ENCODE data around the gene TBC1D22A. TPM values are rescaled to one million over a fixed set of nuclear protein-coding genes. Genes with fewer than 3 reads are reported as not detected.

The TBC1D22A gene
- total RNA-seq, 1 experiment from 2014 or later: 14.3 TPM

GRCh38 chr22:46746192-46746591 lies 16.3 kb upstream of the TBC1D22A start:
- ChIA-PET CTCF (no interaction called here), POLR2A (ENCODE audit: unreplicated experiment) (no interaction called here)
- DNase-seq: no peak
- ATAC-seq: no peak
- H3K27me3 ChIP-seq (ENCODE audit: low read length): no peaks in the 10 kb centered on the region
- no peaks in the 10 kb centered on the region for H4K20me1 ChIP-seq (ENCODE audit: low read length)
- no peak overlapping the region for H3K27ac ChIP-seq (ENCODE audit: low read length)
- H3K9ac ChIP-seq (ENCODE audit: low read length): no peak overlapping the region
- no peak overlapping the region for H3K4me3 ChIP-seq (ENCODE audit: low read length)
- H2AFZ ChIP-seq (ENCODE audit: low read length): no peak overlapping the region
- H3F3A ChIP-seq (ENCODE audit: low read length, unreplicated experiment): no peaks in the 10 kb centered on the region
- BruUV-seq (replicated peaks): no TSS peak
- intact Hi-C loops (cut with micrococcal nuclease): no loop called here
- TF ChIP-seq EZH2 (IDR thresholded peaks at IDR 0.05; ENCODE audit: low read length, unreplicated experiment) (no peak), CTCF (conservative IDR thresholded peaks at IDR 0.05; ENCODE audit: low read depth, low read length) (no peak), EZH2phosphoT487 (IDR thresholded peaks at IDR 0.05; ENCODE audit: borderline replicate concordance, low read length) (no peak)
- no peaks in the 10 kb centered on the region for H3K9me3 ChIP-seq (ENCODE audit: low read length)
- no peaks in the 10 kb centered on the region for H3K9me2 ChIP-seq (replicated peaks; ENCODE audit: low read length)
- H3K4me2 ChIP-seq (ENCODE audit: low read length): no peak overlapping the region
- H3K79me2 ChIP-seq (ENCODE audit: low read length): no peaks in the 10 kb centered on the region
- no peaks in the 10 kb centered on the region for H3K36me3 ChIP-seq (ENCODE audit: low read depth, low read length)
- H3K4me1 ChIP-seq (ENCODE audit: insufficient read depth, low read length): peaks cover 23% of the 10 kb centered on the region

- no peaks in the 10 kb centered on the region for H3F3A ChIP-seq (ENCODE audit: low read length, unreplicated experiment)
- ATAC-seq: no peak
Observed at GRCh38 chr22:46746620-46747019, 15.8 kb upstream of the TBC1D22A start.

GRCh38 chr22:46747646-46748045 lies 14.8 kb upstream of the TBC1D22A start:
- Histone ChIP-seq H3K4me2 (ENCODE audit: low read length) (no peak overlapping the region), H3K4me1 (ENCODE audit: insufficient read depth, low read length) (peaks cover 15% of the 10 kb centered on the region), H3K36me3 (ENCODE audit: low read depth, low read length) (no peaks in the 10 kb centered on the region), H3K79me2 (ENCODE audit: low read length) (no peaks in the 10 kb centered on the region), H3K9ac (ENCODE audit: low read length) (no peak overlapping the region), H2AFZ (ENCODE audit: low read length) (no peak overlapping the region), H3K4me3 (ENCODE audit: low read length) (no peak overlapping the region), H4K20me1 (ENCODE audit: low read length) (no peaks in the 10 kb centered on the region), H3K27ac (ENCODE audit: low read length) (no peak overlapping the region), H3K9me2 (replicated peaks; ENCODE audit: low read length) (no peaks in the 10 kb centered on the region), H3K27me3 (ENCODE audit: low read length) (no peaks in the 10 kb centered on the region), H3K9me3 (ENCODE audit: low read length) (no peaks in the 10 kb centered on the region), H3F3A (ENCODE audit: low read length, unreplicated experiment) (no peaks in the 10 kb centered on the region)
- BruUV-seq (replicated peaks): no TSS peak
- TF ChIP-seq CTCF (conservative IDR thresholded peaks at IDR 0.05; ENCODE audit: low read depth, low read length) (no peak), EZH2phosphoT487 (IDR thresholded peaks at IDR 0.05; ENCODE audit: borderline replicate concordance, low read length) (no peak), EZH2 (IDR thresholded peaks at IDR 0.05; ENCODE audit: low read length, unreplicated experiment) (no peak)
- CTCF ChIA-PET: no interaction called here
- DNase-seq: no peak
- POLR2A ChIA-PET (ENCODE audit: unreplicated experiment): no interaction called here
- intact Hi-C loops (cut with micrococcal nuclease): no loop called here
- ATAC-seq: no peak

More at GRCh38 chr22:46746620-46747019, 15.8 kb upstream of the TBC1D22A start:
- Histone ChIP-seq H3K4me1 (ENCODE audit: insufficient read depth, low read length) (peaks cover 23% of the 10 kb centered on the region), H3K9me3 (ENCODE audit: low read length) (no peaks in the 10 kb centered on the region), H2AFZ (ENCODE audit: low read length) (no peak overlapping the region), H3K9me2 (replicated peaks; ENCODE audit: low read length) (no peaks in the 10 kb centered on the region), H4K20me1 (ENCODE audit: low read length) (no peaks in the 10 kb centered on the region), H3K4me3 (ENCODE audit: low read length) (no peak overlapping the region), H3K27me3 (ENCODE audit: low read length) (no peaks in the 10 kb centered on the region), H3K4me2 (ENCODE audit: low read length) (no peak overlapping the region), H3K79me2 (ENCODE audit: low read length) (no peaks in the 10 kb centered on the region), H3K9ac (ENCODE audit: low read length) (no peak overlapping the region), H3K27ac (ENCODE audit: low read length) (no peak overlapping the region), H3K36me3 (ENCODE audit: low read depth, low read length) (no peaks in the 10 kb centered on the region)
- no TSS peak for BruUV-seq (replicated peaks)
- intact Hi-C loops (cut with micrococcal nuclease): no loop called here
- CTCF ChIA-PET: no interaction called here
- TF ChIP-seq EZH2phosphoT487 (IDR thresholded peaks at IDR 0.05; ENCODE audit: borderline replicate concordance, low read length) (no peak), EZH2 (IDR thresholded peaks at IDR 0.05; ENCODE audit: low read length, unreplicated experiment) (no peak), CTCF (conservative IDR thresholded peaks at IDR 0.05; ENCODE audit: low read depth, low read length) (no peak)
- DNase-seq: no peak
- POLR2A ChIA-PET (ENCODE audit: unreplicated experiment): no interaction called here

Measured in PC-3 (cell line).